Nephron (organoid): ENCODE results near the gene TTC21A.

Source experiments
- H3K27ac Mint-ChIP-seq, 3 experiments: 2 replicates each; pipeline ENCODE4 v1.8.0; 2020; ENCODE audit warnings: mixed read lengths in 3 of 3, mild to moderate bottlenecking in 2 of 3, moderate library complexity in 1 of 3
- H3K27me3 Mint-ChIP-seq: 2 replicates; pipeline ENCODE4 v1.8.0; 2021; ENCODE audit warnings: low read depth, mild to moderate bottlenecking, moderate library complexity, mixed read lengths
- H3K36me3 Mint-ChIP-seq: 2 replicates; pipeline ENCODE4 v1.8.0; 2020; ENCODE audit warnings: low read depth, mixed read lengths
- H3K4me1 Mint-ChIP-seq: 2 replicates; pipeline ENCODE4 v1.8.0; 2020; ENCODE audit warnings: mixed read lengths
- H3K4me3 Mint-ChIP-seq, 3 experiments: 2 replicates each; pipeline ENCODE4 v1.8.0; 2020; ENCODE audit warnings: mild to moderate bottlenecking in 3 of 3, mixed read lengths in 3 of 3, moderate library complexity in 2 of 3
- H3K9me3 Mint-ChIP-seq: 2 replicates; pipeline ENCODE4 v1.8.0; 2020; ENCODE audit warnings: mixed read lengths
- TF ChIP-seq, protein P1 (sequence below), 3 experiments: fragments of 200-600 bp; sonication (generic); IDR thresholded peaks; one replicate each; pipeline ENCODE4 v1.5.0; 2021; ENCODE audit warnings: antibody characterized with exemption in 3 of 3; ENCODE audit not compliant: unreplicated experiment in 3 of 3

TTC21A gene

DNA sequence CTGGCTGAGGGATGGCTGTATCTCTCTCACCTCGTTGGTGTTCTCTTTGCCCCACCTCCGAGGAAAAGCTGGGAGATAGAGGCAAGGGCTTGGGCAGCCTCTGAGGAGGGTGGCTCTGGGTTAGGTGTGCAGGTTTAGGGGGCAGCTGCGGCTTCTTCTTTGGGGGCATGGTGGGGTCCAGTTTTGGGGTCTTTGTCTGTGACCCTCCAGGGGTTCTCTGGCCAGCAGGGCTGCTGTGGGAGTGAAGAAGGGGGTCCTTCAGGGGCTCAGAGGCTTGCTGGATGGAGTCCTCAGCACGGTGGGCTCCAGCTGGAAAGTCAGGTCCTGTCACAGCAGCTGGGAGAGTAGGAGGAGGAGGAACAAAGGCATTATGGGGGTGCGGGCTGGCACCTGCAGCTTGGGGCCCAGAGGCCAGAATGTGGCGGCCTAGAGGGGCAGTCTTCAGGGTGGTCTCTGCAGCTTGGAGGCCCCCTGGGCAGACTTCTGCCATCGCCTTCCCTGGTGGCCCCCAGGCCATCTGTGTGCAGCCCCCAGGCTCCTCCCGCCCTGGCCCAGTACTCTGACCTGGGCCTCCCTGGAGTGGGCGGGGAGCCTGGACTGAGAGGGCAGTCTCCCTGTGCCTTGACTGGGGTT, 78.0 kb downstream of the TTC21A start:
- no peak overlapping the region for H3K4me3 Mint-ChIP-seq
- H3K36me3 Mint-ChIP-seq, result no peaks in the 10 kb centered on the region
- peaks cover 4% of the 10 kb centered on the region for H3K27me3 Mint-ChIP-seq
- H3K4me1 Mint-ChIP-seq, result peaks cover 57% of the 10 kb centered on the region
- TF ChIP-seq, protein P1, sequence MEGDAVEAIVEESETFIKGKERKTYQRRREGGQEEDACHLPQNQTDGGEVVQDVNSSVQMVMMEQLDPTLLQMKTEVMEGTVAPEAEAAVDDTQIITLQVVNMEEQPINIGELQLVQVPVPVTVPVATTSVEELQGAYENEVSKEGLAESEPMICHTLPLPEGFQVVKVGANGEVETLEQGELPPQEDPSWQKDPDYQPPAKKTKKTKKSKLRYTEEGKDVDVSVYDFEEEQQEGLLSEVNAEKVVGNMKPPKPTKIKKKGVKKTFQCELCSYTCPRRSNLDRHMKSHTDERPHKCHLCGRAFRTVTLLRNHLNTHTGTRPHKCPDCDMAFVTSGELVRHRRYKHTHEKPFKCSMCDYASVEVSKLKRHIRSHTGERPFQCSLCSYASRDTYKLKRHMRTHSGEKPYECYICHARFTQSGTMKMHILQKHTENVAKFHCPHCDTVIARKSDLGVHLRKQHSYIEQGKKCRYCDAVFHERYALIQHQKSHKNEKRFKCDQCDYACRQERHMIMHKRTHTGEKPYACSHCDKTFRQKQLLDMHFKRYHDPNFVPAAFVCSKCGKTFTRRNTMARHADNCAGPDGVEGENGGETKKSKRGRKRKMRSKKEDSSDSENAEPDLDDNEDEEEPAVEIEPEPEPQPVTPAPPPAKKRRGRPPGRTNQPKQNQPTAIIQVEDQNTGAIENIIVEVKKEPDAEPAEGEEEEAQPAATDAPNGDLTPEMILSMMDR (IDR thresholded peaks at IDR 0.05; ENCODE audit: unreplicated experiment in 3 of 3), result no peak
- no peaks in the 10 kb centered on the region for H3K9me3 Mint-ChIP-seq
- H3K27ac Mint-ChIP-seq, result no peak overlapping the region

DNA sequence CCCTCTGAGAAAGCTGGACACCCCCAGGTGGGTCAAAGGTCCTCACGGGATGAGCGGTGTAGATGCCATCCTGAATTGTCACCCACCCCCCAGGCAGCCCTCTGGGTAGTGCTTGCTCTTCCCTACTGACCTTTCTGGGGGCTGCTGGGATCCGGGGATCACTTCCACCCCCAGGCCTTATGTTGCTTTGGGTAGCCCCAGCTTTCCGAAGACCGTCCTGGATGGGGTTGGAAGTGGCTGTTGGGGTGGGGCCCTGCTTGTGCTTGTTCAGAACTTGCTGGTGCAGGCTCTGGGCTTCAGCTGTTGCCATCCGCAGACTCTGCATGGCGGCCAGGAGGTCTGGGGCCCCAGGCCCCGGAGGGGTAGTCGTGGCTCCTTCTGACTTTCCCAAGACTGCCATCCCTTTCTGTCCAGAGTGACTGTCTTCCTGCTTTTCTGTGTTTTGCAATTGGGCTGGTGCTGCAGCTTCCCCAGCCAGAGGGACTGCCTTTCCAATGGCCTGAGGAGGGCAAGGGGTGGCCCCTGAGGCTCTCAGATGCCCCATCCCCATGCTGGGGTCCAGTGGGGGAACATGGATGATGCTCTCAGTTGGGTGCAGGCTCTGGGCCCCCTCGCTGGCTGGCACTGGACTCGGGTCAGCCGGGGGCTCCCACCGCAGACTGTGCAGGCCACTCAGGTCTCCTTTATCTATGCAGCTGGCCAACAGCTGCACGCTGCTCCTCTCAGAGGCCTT, 78.6 kb downstream of the TTC21A start:
- Mint-ChIP-seq H3K4me1 (peaks cover 58% of the 10 kb centered on the region), H3K9me3 (no peaks in the 10 kb centered on the region), H3K4me3 (no peak overlapping the region), H3K36me3 (no peaks in the 10 kb centered on the region), H3K27ac (no peak overlapping the region), H3K27me3 (peaks cover 4% of the 10 kb centered on the region)
- TF ChIP-seq, protein P1 (IDR thresholded peaks at IDR 0.05; ENCODE audit: unreplicated experiment in 3 of 3), result no peak

DNA sequence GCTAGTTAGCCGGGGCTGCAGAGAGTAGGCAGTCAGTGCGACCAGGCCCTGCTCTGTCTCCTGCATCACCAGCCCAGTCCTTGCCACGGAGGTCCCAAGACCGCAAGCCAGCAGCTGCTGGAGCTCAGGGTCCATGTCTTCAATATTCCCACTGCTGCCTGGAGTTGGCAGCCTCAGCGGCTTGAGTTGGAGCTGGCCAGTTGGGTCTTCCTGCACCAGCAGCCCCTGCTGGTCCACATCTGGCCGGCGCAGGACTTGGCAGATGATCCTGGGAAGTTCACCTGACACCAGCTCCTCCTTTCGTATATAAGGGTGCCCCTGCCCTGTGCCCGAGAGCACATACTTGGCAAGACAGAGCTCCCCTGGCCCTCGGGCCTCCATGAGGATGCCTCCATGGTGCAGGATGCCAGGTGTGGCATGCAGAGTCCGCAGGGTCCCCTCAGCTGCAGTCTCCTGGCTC, 79.2 kb downstream of the TTC21A start:
- peaks cover 4% of the 10 kb centered on the region for H3K27me3 Mint-ChIP-seq
- no peaks in the 10 kb centered on the region for H3K9me3 Mint-ChIP-seq
- H3K4me1 Mint-ChIP-seq, result peaks cover 54% of the 10 kb centered on the region
- no peak overlapping the region for H3K4me3 Mint-ChIP-seq
- TF ChIP-seq, protein P1 (IDR thresholded peaks at IDR 0.05; ENCODE audit: unreplicated experiment in 3 of 3), result no peak
- no peaks in the 10 kb centered on the region for H3K36me3 Mint-ChIP-seq
- no peak overlapping the region for H3K27ac Mint-ChIP-seq

DNA sequence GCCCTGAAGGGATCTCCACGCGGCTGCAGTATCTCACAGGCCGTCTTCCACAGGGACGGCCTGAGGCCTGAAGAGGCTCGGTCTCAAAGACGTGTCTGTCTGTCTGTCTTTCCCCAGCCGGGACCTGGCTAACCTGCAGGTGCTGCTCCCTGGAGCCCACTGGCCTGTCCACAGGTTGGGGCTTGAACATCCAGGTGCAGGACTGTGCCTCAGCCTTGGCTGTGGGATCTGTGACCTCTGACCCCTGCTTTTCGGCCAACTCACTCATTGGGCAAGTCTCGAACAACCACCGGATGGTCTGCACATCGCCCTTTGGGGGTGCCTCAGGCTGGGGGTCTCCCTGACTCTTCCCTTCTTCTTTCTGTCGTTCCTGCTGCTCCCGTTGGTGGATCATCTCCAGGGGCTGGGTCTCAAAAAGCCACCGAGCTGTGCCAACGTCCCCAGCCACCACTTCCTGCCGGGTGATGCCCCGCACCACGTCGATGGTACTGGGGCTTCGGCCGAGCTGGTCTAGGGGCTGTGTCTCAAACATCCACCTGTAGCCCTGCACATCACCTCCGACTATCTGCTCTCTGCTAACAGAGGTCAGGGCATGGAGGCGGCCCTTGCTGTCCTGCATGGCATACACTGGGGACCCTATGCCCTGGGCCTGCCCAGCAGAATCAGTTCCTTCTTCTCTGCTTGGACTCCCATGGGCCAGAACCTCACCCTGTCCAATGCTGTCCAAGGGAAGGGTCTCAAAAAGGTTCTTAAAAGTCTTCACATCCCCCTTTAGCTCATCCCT, 80.1 kb downstream of the TTC21A start:
- H3K27ac Mint-ChIP-seq, result no peak overlapping the region
- H3K27me3 Mint-ChIP-seq, result peaks cover 4% of the 10 kb centered on the region
- no peaks in the 10 kb centered on the region for H3K9me3 Mint-ChIP-seq
- H3K4me3 Mint-ChIP-seq, result no peak overlapping the region
- TF ChIP-seq, protein P1 (IDR thresholded peaks at IDR 0.05; ENCODE audit: unreplicated experiment in 3 of 3), result no peak
- peaks cover 55% of the 10 kb centered on the region for H3K4me1 Mint-ChIP-seq
- H3K36me3 Mint-ChIP-seq, result no peaks in the 10 kb centered on the region
